ENCODE data around the gene RAP1GAP.

DNA sequence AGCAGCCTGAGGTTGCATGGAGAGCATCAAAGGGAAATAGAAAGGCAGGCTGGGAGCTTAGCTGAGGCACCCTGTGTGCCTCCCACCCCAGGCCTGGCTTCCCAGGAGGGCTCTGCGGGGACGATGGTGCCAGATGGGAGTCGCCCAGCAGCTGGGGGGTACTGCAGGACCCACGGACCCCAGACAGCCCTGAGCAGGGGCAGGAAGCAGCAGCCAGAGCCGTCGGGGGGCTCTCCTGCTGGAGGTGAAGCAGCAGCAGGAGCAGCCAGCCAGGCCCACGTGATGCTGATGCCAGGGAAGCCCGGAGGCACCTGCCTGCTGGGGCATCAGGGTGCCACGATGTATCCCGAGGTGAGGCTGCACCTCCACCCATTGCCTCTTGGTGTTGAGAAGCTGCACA is 20.4 kb downstream of the RAP1GAP start:
- TF ChIP-seq, protein P1, sequence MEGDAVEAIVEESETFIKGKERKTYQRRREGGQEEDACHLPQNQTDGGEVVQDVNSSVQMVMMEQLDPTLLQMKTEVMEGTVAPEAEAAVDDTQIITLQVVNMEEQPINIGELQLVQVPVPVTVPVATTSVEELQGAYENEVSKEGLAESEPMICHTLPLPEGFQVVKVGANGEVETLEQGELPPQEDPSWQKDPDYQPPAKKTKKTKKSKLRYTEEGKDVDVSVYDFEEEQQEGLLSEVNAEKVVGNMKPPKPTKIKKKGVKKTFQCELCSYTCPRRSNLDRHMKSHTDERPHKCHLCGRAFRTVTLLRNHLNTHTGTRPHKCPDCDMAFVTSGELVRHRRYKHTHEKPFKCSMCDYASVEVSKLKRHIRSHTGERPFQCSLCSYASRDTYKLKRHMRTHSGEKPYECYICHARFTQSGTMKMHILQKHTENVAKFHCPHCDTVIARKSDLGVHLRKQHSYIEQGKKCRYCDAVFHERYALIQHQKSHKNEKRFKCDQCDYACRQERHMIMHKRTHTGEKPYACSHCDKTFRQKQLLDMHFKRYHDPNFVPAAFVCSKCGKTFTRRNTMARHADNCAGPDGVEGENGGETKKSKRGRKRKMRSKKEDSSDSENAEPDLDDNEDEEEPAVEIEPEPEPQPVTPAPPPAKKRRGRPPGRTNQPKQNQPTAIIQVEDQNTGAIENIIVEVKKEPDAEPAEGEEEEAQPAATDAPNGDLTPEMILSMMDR (IDR thresholded peaks at IDR 0.05), result no peak
- TF ChIP-seq POLR2AphosphoS2 (conservative IDR thresholded peaks at IDR 0.05; ENCODE audit: low read length) (no peak), POLR2A (IDR thresholded peaks at IDR 0.05; ENCODE audit: low read length) (no peak), TP53 (CRISPR knock-in tag; IDR thresholded peaks at IDR 0.05) (no peak)

Data from A549 (cell line).